ENCODE data around the gene OR5AU1.

The OR5AU1 gene

DNA sequence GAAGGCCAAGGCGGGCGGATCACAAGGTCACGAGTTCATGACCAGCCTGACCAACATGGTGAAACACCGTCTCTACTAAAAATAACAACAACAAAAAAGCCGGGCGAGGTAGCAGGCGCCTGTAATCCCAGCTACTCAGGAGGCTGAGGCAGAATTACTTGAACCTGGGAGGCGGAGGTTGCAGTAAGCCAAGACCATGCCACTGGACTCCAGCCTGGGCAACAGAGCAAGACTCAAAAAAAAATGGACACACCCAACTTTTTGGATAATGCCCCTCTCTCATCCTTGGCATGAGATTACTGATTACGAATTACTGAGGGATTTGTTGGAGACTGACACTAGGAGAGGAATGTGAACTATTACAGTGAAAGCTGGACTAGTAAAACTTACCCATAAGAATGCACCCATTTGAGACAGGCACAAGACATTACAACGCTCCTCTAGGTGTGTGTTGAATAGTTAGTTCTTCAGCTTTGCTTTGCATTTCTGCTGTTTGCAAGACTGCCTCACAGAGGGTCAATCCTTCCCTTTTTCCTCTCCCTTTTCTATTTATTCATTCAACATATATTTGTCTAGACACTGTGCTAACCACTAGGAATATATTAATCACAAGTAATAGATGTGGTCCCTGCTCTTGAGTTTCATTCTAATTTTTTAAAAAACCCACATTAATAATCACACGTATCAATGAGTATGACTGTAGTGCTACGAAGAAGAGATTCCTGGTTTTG lies 46.0 kb upstream of the OR5AU1 start:
- Histone ChIP-seq H3K27ac (no peak overlapping the region), H3K4me3 (ENCODE audit: low read depth, low read length) (no peak overlapping the region), H3K27me3 (ENCODE audit: insufficient read depth, low read depth, severe bottlenecking) (no peaks in the 10 kb centered on the region), H3K9me3 (ENCODE audit: severe bottlenecking) (peaks cover 8% of the 10 kb centered on the region), H3K36me3 (peaks cover 35% of the 10 kb centered on the region)
- TF ChIP-seq, protein P1, sequence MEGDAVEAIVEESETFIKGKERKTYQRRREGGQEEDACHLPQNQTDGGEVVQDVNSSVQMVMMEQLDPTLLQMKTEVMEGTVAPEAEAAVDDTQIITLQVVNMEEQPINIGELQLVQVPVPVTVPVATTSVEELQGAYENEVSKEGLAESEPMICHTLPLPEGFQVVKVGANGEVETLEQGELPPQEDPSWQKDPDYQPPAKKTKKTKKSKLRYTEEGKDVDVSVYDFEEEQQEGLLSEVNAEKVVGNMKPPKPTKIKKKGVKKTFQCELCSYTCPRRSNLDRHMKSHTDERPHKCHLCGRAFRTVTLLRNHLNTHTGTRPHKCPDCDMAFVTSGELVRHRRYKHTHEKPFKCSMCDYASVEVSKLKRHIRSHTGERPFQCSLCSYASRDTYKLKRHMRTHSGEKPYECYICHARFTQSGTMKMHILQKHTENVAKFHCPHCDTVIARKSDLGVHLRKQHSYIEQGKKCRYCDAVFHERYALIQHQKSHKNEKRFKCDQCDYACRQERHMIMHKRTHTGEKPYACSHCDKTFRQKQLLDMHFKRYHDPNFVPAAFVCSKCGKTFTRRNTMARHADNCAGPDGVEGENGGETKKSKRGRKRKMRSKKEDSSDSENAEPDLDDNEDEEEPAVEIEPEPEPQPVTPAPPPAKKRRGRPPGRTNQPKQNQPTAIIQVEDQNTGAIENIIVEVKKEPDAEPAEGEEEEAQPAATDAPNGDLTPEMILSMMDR (IDR thresholded peaks at IDR 0.05; ENCODE audit: low read depth, low read length), result no peak
- peak; percentile 49 for DNase-seq

DNA sequence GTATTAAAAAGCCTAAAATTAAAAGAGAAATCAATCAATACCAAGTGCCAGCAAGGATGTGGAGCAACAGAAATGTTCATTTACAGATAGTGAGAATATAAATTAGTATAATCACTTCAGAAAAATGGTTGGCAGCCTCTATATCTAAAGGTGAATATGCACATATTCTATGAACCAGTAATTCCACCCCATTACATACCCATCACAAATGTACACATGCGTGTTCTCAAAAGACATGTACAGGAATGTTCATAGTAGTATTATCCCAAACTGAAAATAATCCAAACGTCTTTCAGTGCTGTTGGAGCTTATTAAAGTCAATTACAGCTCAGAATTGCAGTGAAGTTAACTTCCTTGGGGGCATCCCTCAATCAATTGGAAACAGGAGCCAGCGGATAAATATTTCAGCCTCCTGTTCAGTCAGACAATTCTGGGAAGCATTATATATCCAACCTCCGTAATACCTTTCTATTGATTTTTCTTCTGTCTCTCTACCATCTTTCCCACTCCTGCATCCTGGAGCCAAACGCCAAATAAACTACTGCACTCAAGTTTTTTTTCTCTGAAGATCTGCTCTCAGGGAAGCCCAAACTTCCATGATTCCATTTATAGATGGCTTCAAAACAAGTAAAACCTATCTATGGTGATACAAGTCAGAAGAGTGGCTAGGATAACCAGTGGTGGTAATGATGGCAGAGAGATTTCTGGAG lies 45.0 kb upstream of the OR5AU1 start:
- no peak overlapping the region for H3K27ac ChIP-seq
- H3K27me3 ChIP-seq (ENCODE audit: insufficient read depth, low read depth, severe bottlenecking), result no peaks in the 10 kb centered on the region
- H3K4me3 ChIP-seq (ENCODE audit: low read depth, low read length), result no peak overlapping the region
- TF ChIP-seq, protein P1 (IDR thresholded peaks at IDR 0.05; ENCODE audit: low read depth, low read length), result no peak
- H3K36me3 ChIP-seq, result peaks cover 25% of the 10 kb centered on the region
- no peak for DNase-seq
- peaks cover 8% of the 10 kb centered on the region for H3K9me3 ChIP-seq (ENCODE audit: severe bottlenecking)

DNA sequence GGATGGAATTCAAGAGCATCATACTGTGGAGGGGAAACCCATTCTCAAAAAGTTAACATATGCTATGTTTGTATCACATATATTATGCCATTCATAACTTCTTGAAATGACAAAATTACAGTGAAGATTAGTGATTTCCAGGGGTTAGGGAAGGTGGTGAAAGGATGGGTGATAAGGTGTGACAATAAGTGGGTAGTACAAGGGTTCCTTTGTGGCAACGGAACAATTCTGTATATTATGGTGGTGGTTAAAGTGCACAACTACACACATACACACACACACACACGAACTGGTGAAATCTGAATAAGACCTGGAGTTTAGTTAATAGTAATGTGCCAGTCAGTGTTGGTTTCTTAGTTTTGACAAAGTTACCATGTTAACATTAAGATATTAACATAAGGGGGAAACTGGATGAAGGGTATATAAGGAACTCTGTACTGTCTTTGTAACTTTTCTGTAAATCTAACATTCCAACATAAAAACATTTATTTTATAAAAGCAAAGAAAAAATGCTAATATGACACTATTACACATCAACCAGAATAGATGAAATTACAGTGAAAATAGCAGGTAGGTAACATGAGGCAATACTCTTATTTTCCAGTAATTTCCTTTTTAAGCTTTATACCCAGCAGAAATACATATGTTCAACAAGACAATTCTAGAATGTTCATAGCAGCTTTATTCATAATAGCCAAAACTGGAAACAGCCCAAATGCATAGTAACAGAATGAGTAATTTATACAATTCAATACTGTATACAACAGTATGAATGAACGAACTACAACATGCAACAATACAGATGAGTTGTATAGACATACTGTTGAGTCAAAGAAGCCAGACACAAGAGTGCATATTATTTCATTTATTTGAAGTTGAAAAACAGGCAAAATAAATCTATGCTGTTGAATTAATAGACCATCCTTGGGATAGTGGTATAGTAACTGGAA lies 44.0 kb upstream of the OR5AU1 start:
- Histone ChIP-seq H3K9me3 (ENCODE audit: severe bottlenecking) (peaks cover 8% of the 10 kb centered on the region), H3K27me3 (ENCODE audit: insufficient read depth, low read depth, severe bottlenecking) (no peaks in the 10 kb centered on the region), H3K36me3 (peaks cover 15% of the 10 kb centered on the region), H3K27ac (no peak overlapping the region), H3K4me3 (ENCODE audit: low read depth, low read length) (no peak overlapping the region)
- TF ChIP-seq, protein P1 (IDR thresholded peaks at IDR 0.05; ENCODE audit: low read depth, low read length), result no peak
- DNase-seq, result no peak

DNA sequence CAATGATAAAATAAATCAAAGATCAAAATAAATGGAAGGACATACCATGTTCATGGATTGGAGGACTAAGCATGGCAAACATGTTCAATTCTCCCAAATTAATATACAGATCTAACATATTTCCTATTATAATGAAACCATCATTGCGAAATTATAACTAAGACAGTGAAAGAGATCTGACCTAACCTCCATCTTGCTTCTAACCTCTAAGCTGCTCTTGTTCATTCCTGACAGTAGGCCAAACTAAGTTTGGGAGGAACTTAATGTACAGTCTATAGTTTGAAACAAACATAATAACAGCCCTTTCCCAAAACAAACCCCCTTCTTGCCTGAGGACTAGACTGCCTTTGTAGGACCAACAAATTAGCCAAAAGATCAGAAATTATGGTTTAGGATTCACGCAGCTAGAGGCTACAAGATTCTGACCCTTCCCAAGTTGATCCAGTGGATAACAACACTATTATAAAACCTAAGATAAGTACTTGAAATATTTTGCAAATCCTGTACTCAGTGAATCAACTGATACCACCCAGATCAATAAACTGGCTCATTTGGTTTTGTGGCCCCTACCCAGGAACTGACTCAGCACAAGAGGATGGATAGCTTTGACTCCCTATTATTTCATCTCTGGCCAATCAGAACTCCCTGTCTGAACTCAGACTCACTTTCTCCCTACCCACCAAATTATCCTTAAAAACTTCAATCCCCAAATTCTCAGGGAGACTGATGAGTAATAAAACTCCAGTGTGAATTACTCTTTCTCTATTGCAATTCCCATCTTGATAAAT lies 41.7 kb upstream of the OR5AU1 start:
- Histone ChIP-seq H3K36me3 (no peaks in the 10 kb centered on the region; the same call in 1 of the 2 replicates), H3K4me3 (ENCODE audit: low read depth, low read length) (no peak overlapping the region), H3K9me3 (ENCODE audit: severe bottlenecking) (peaks cover 8% of the 10 kb centered on the region), H3K27ac (no peak overlapping the region), H3K27me3 (ENCODE audit: insufficient read depth, low read depth, severe bottlenecking) (no peaks in the 10 kb centered on the region)
- DNase-seq, result no peak
- TF ChIP-seq, protein P1 (IDR thresholded peaks at IDR 0.05; ENCODE audit: low read depth, low read length), result no peak

DNA sequence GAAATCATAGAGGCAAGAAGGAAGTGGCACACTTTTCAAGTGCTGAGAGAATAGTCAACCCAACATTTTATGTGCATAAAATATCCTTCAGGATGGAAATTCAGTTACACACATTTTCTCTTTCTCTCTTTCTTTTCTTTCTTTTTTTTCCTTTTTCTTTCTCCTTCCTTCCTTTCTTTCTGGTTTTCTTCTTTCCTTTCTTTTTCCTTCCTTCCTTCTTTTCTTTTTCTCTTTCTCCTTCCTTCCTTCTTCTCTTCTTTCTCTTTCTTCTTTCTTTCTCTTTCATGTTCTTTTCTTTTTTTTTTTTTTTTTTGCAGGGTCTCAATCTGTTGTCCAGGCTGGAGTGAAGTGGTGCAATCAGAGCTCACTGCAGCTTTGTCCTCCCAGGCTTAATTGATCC lies 38.7 kb upstream of the OR5AU1 start:
- Histone ChIP-seq H3K27ac (no peak overlapping the region), H3K4me3 (ENCODE audit: low read depth, low read length) (no peak overlapping the region), H3K9me3 (ENCODE audit: severe bottlenecking) (peaks cover 8% of the 10 kb centered on the region), H3K27me3 (ENCODE audit: insufficient read depth, low read depth, severe bottlenecking) (no peaks in the 10 kb centered on the region), H3K36me3 (no peaks in the 10 kb centered on the region)
- TF ChIP-seq, protein P1 (IDR thresholded peaks at IDR 0.05; ENCODE audit: low read depth, low read length), result no peak
- no peak for DNase-seq

All from WERI-Rb-1 (cell line).